Ovary (tissue), 9 donors: ENCODE measurements around the gene SLC66A3. TPM values are rescaled to one million over a fixed set of nuclear protein-coding genes. Genes with fewer than 3 reads are reported as not detected.
"Not testable (repeated sequence)": the region's sequence is repeated elsewhere in the genome, so short reads cannot be mapped to it uniquely, and the experiment has no call there.

Source experiments
- DNase-seq, 5 donors: peaks; one replicate each; pipeline ENCODE4 v3.0.0-alpha.2; 2019 to 2020
- H3K27ac ChIP-seq, 2 donors: fragments of 200-600 bp; one replicate each; pipeline versions ENCODE4 v1.5.1 to v1.8.0; 2019 to 2022
- H3K27me3 ChIP-seq: fragments of 200-600 bp; one replicate; pipeline ENCODE4 v1.8.0; 2022
- H3K36me3 ChIP-seq: fragments of 200-600 bp; sonication (generic); one replicate; pipeline ENCODE4 v1.5.1; 2019
- H3K4me1 ChIP-seq: one replicate; pipeline ENCODE4 v1.8.1; 2013; ENCODE audit warnings: mild to moderate bottlenecking, moderate library complexity; ENCODE audit not compliant: insufficient read depth
- H3K4me3 ChIP-seq: fragments of 200-600 bp; sonication (generic); one replicate; pipeline ENCODE4 v1.5.1; 2017
- H3K9me3 ChIP-seq, 2 donors: fragments of 200-600 bp in 1 of 2; sonication (generic) in 1 of 2; one replicate each; pipeline versions ENCODE4 v1.5.1 to v1.8.1; 2013 to 2019; ENCODE audit warnings: mild to moderate bottlenecking in 1 of 2, moderate library complexity in 1 of 2
- EP300 ChIP-seq: sonication (generic); formaldehyde crosslinking; IDR thresholded peaks from one replicate; pipeline ENCODE4 v1.6.1; 2017; ENCODE audit warnings: antibody characterized with exemption
- POLR2A ChIP-seq: fragments of 450-650 bp; IDR thresholded peaks from one replicate; pipeline ENCODE4 v1.6.1; 2017; ENCODE audit warnings: antibody characterized with exemption, mild to moderate bottlenecking, moderate library complexity
- WGBS, 3 donors: extraction: QIAGEN DNeasy Blood & Tissue Kit in 1 of 3; methylation state at CpG; one replicate each; pipeline versions ENCODE4 v1.1.5 to v1.1.7; 2013 to 2017; 5-methylcytosine and 5-hydroxymethylcytosine counted together
- intact Hi-C, 4 donors: fragments of 100-400 bp; cut with DNase I; formaldehyde crosslinking; loops; one replicate each; pipeline versions ENCODE4 v1.11.0 to v1.15.1; 2022 to 2023
- polyA plus RNA-seq, 2 donors: library from polyadenylated mRNA; stranded (reverse); fragments of 200-250 nt in 1 of 2; fragments of 350-450 nt in 1 of 2; fragmentation: Illumina TruSeq in 1 of 2; extraction: RNeasy Lipid Tissue Mini Kit (QIAGEN cat#74804) in 1 of 2; gene quantifications; one replicate each; pipeline ENCODE4 v1.2.3, GENCODE V29; 2013 to 2014
- total RNA-seq, 7 donors: library from RNA; depleted of rRNA in 2 of 7; stranded (reverse); fragments of >200 nt in 2 of 7; fragmentation: NEBNext Ultra II Directional in 3 of 7; extraction: Animal tissue kit (Norgen Biotek cat#: 25700) in 3 of 7; gene quantifications; one replicate each; pipeline versions ENCODE4 v1.1.0 to v1.2.4, GENCODE V29; 2016 to 2023
- TF ChIP-seq, protein P1 (sequence below), 3 donors: fragments of 450-650 bp in 2 of 3; fragments of 200-600 bp in 1 of 3; IDR thresholded peaks; one replicate each; pipeline versions ENCODE4 v1.5.1 to v1.8.0; 2016 to 2022; ENCODE audit warnings: antibody characterized with exemption in 3 of 3, mild to moderate bottlenecking in 1 of 3
- donor health status: DM: no; HTN: no; CAD: no; lungs with moderate emphysema.
- donor health status: DM: no; HTN: no; CAD: no.
- donor health status: Bipolar disorder and iron deficiency.
- donor health status: DM: yes; HTN: yes; CAD: no.
- donor health status: DM: no; HTN: no; CAD: no.
- donor health status: DM: yes; HTN: yes; CAD: no.

SLC66A3 gene
- total and polyA plus RNA-seq, 9 donors = 22.9 to 76.2 (median 30.9) TPM

DNA sequence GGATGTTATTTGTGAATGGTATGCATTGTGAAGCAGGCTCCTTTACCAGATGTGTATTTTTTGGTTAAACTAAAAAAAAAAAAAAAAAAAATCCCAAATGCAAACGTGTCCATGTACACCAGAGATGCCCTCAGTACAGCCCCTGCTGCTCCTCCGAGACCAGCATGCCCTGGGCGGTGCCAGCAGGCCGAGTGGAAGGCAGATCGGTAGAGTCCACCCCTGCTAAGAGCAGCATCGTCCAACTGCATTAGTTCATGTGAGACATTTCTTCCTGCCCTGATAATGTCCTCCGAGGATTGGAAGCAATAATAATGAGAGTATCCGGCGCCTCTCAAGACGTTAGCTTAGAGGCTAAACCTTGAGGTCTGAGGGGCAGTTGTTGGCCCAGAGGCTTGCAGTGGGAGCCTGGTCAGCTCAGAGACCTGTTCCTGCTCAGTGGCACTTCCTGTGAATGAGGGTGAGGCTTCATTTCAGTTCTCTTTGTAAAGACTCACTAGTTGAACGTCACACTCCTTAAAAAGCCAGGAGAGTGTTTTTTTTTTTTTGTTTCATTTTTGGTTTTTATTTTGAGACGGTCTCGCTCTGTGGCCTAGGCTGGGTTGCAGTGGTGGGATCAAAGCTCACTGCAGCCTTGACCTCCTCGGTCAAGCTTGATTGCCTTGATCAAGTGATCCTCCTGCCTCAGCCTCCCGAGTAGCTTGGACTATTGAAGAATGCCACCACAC lies 5.6 kb downstream of the SLC66A3 start:
- no peak overlapping the region for H3K4me3 ChIP-seq
- H3K36me3 ChIP-seq = no peaks in the 10 kb centered on the region
- no peak for DNase-seq
- intact Hi-C loops = loop anchor here in 1 of 4 donors (10.0 kb wide), 1 partner anchor 434 kb away; no protein-coding TSS in a partner anchor
- no peaks in the 10 kb centered on the region for H3K9me3 ChIP-seq
- H3K27me3 ChIP-seq = no peaks in the 10 kb centered on the region
- peaks cover under 1% of the 10 kb centered on the region for H3K4me1 ChIP-seq
- WGBS, 3 donors = 75 to 81% (median 79%) methylated on average over 15 of the region's 15 CpGs
- H3K27ac ChIP-seq = no peak overlapping the region
- no peak for TF ChIP-seq EP300
- TF ChIP-seq POLR2A = no peak
- TF ChIP-seq, protein P1, sequence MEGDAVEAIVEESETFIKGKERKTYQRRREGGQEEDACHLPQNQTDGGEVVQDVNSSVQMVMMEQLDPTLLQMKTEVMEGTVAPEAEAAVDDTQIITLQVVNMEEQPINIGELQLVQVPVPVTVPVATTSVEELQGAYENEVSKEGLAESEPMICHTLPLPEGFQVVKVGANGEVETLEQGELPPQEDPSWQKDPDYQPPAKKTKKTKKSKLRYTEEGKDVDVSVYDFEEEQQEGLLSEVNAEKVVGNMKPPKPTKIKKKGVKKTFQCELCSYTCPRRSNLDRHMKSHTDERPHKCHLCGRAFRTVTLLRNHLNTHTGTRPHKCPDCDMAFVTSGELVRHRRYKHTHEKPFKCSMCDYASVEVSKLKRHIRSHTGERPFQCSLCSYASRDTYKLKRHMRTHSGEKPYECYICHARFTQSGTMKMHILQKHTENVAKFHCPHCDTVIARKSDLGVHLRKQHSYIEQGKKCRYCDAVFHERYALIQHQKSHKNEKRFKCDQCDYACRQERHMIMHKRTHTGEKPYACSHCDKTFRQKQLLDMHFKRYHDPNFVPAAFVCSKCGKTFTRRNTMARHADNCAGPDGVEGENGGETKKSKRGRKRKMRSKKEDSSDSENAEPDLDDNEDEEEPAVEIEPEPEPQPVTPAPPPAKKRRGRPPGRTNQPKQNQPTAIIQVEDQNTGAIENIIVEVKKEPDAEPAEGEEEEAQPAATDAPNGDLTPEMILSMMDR (IDR thresholded peaks at IDR 0.05) = no peak

DNA sequence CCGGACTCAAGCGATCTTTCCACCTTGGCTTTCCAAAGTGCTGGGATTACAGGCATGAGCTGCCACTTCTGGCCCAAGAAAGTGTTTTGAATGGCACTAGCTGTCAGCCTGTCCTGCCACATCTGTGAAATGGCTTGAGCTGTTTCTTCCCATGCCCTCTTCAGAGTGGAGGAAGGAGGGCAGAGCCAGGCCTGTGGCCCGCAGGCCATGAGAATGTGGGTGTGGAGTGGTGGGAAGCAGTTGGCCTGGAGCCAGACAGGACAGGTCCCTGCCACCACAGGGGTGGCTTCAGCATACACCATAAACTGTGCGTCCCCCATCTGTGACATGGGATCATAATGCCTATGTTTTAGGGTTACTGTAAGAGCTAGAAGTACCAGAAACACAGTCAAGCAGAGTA lies 6.5 kb downstream of the SLC66A3 start:
- Histone ChIP-seq H3K9me3 (no peaks in the 10 kb centered on the region), H3K27me3 (no peaks in the 10 kb centered on the region), H3K27ac (no peak overlapping the region), H3K4me1 (no peaks in the 10 kb centered on the region), H3K36me3 (no peaks in the 10 kb centered on the region), H3K4me3 (no peak overlapping the region)
- 93 to 97% (median 94%) methylated on average over 4 of the region's 4 CpGs for WGBS, 3 donors
- TF ChIP-seq, protein P1 (IDR thresholded peaks at IDR 0.05) = no peak
- TF ChIP-seq EP300 = no peak
- no peak for TF ChIP-seq POLR2A
- DNase-seq = no peak
- intact Hi-C loops = loop anchor here in 1 of 4 donors (10.0 kb wide), 1 partner anchor 433 kb away; no protein-coding TSS in a partner anchor

DNA sequence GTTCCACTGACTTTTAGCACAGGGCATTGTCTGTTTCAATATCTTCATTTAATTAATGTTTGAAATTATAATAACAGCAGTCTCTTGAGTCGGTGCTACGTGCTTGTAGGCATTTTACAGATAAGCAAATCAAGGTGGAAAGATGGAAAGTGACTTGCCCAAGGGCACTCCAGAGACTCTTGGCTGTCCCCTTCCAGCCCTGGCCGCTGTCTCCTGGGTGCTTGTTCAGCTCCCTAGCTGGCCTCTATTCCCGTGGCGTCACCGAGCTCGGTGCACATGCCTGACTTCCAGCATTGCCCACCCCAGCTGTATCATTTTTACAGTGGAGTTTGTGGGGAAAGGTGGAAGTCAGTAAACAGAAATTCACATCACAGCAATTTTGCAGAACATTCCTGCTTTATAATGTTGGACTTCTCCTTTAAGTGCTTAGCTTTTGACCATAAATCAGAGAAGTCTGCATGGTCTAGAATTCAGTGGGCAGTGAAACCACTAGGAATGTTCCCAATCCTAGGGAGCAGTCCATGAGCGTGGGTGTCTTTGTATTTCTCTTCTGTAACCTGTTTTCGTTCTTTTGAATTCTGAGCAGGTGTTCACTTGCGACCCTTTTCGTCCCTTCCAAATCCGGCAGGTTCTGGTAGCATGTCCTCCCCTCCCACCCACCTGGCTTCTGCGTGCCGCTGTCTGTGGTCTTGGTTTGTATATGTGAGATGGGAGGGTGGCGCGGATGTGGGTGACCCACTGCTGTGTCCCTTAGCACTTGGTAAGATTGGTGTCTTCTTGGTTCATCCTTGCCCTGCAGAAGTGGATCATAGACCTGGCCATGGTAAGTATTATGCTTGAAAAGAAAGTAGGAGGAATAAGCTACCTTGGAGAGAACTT lies 8.4 kb downstream of the SLC66A3 start:
- Histone ChIP-seq H3K27me3 (no peaks in the 10 kb centered on the region), H3K4me3 (no peak overlapping the region), H3K9me3 (no peaks in the 10 kb centered on the region), H3K36me3 (no peaks in the 10 kb centered on the region), H3K4me1 (no peaks in the 10 kb centered on the region), H3K27ac (no peak overlapping the region)
- intact Hi-C loops = loop anchor here in 1 of 4 donors (10.0 kb wide), 1 partner anchor 431 kb away; no protein-coding TSS in a partner anchor
- no peak for DNase-seq
- TF ChIP-seq, protein P1 (IDR thresholded peaks at IDR 0.05) = no peak
- TF ChIP-seq EP300 (no peak), POLR2A (no peak)
- 82 to 90% (median 83%) methylated on average over 16 of the region's 16 CpGs for WGBS, 3 donors

DNA sequence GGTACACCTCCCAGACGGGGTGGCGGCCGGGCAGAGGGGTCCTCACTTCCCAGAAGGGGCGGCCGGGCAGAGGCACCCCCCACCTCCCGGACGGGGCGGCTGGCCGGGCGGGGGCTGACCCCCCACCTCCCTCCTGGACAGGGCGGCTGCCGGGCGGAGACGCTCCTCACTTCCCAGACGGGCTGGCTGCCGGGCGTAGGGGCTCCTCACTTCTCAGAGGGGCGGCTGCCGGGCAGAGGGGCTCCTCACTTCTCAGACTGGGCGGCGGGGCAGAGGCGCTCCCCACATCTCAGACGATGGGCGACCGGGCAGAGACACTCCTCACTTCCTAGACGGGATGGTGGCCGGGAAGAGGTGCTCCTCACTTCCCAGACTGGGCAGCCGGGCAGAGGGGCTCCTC lies 9.8 kb downstream of the SLC66A3 start:
- H3K27me3 ChIP-seq, H3K4me3 ChIP-seq, H3K27ac ChIP-seq, H3K4me1 ChIP-seq, H3K36me3 ChIP-seq, H3K9me3 ChIP-seq, DNase-seq: not testable (repeated sequence)
- 93 to 95% (median 94%) methylated on average over 15 to 28 of the region's 28 CpGs for WGBS, 3 donors
- intact Hi-C loops = loop anchor here in 1 of 4 donors (10.0 kb wide), 1 partner anchor 430 kb away; no protein-coding TSS in a partner anchor
